ENCODE results near the gene ZNF763.
"Not testable (repeated sequence)": the region's sequence is repeated elsewhere in the genome, so short reads cannot be mapped to it uniquely, and the experiment has no call there.

Gene ZNF763

GRCh38 chr19:11973019-11973810, 8.4 kb downstream of the ZNF763 start:
- no peak for DNase-seq

- DNase-seq, result no peak
Measured at GRCh38 chr19:11978492-11979100, 13.8 kb downstream of the ZNF763 start.

- DNase-seq, result no peak
Measured at GRCh38 chr19:11979527-11979926, 14.7 kb downstream of the ZNF763 start.

- DNase-seq, result no peak
Measured at GRCh38 chr19:11982526-11982925, 17.7 kb downstream of the ZNF763 start.

GRCh38 chr19:11984986-11985385, 20.1 kb downstream of the ZNF763 start:
- no peak for DNase-seq

GRCh38 chr19:11986754-11987153, 21.9 kb downstream of the ZNF763 start:
- DNase-seq, result no peak

- DNase-seq, result peak; percentile 96
Measured at GRCh38 chr19:11987405-11988281, 22.8 kb downstream of the ZNF763 start.

GRCh38 chr19:11989112-11989456, 24.2 kb downstream of the ZNF763 start:
- DNase-seq, result no peak

GRCh38 chr19:11991921-11992320, 27.1 kb downstream of the ZNF763 start:
- not testable (repeated sequence) for DNase-seq

GRCh38 chr19:11995174-11995573, 30.3 kb downstream of the ZNF763 start:
- no peak for DNase-seq

GRCh38 chr19:12000152-12000981, 35.5 kb downstream of the ZNF763 start:
- DNase-seq, result peak; percentile 13

GRCh38 chr19:12015015-12015752, 50.3 kb downstream of the ZNF763 start:
- no peak for DNase-seq

- DNase-seq, result no peak
Measured at GRCh38 chr19:12015753-12016116, 50.9 kb downstream of the ZNF763 start.

Data from stimulated activated CD4-positive, alpha-beta T cell treated with anti-CD3 and anti-CD28 coated beads, Interleukin-4, amount 100 ng/mL, for 24 hours (primary cell).